ENCODE measurements around the gene GAB2. TPM values are rescaled to one million over a fixed set of nuclear protein-coding genes. Genes with fewer than 3 reads are reported as not detected.
A peak's percentile ranks its signal among the peaks of the same experiment; 100 is the strongest.

GAB2 gene
- total RNA-seq, 1 experiment from 2014 or later, result 3.3 TPM

DNA sequence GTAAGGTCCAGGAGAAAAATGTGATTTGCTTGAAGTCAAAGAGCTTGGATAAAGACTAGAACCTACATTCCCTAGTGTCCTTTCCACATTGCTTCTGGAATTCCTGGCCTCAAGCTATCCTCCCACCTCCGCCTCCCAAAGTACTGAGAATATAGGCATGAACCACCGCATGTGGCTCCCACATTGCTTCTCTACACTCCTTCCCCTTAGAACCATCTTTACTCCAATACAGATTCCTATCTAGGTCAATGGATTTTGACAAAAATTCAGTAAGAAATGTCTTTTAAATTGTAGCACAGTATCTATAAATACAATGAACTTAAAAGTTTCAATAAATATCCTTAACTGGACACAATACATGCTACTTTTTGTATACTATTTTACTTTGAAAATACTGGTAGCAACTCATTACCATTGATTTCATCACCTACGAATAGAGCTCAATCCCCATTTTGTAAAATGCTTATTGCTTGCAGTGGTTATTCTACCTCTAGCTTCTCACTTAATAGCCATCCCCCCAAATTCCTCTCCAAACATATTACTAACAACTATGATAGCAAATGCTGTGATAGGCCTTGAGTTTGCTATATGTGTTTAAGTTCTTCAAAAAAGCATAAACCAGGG, 53.4 kb downstream of the GAB2 start:
- Mint-ChIP-seq H3K27me3 (ENCODE audit: low read depth) (no peaks in the 10 kb centered on the region), H3K27ac (peak overlapping the region in 2 of 3 experiments; percentile 12 to 74; a peak in 2 of 7 replicates), H3K9me3 (no peaks in the 10 kb centered on the region), H3K4me1 (peaks cover 28 to 36% of the 10 kb centered on the region in 2 experiments), H3K4me3 (no peak overlapping the region), H3K36me3 (ENCODE audit: insufficient read depth in 1 of 3, low read depth in 3 of 3) (no peaks in the 10 kb centered on the region)
- no peak for TF ChIP-seq CTCF (conservative IDR thresholded peaks at IDR 0.05)
- no CpG with 5 or more reads among the region's 3 CpGs for WGBS (ENCODE audit: extremely low coverage, insufficient read length, low lambda C conversion rate)
- peaks cover 3% of the 10 kb centered on the region for H3K23me2 ChIP-seq (ENCODE audit: insufficient read length, low read depth, low read length, poor library complexity, severe bottlenecking)
- H4K8ac ChIP-seq (replicated peaks; ENCODE audit: insufficient read length, low read depth, low read length), result no peak overlapping the region
- H4K5ac ChIP-seq (ENCODE audit: insufficient read length, low read depth, low read length), result no peak overlapping the region
- H3K4me2 ChIP-seq (ENCODE audit: insufficient read depth, insufficient read length, low read length), result no peak overlapping the region
- H3K79me2 ChIP-seq (ENCODE audit: insufficient read depth, low read length), result no peaks in the 10 kb centered on the region
- no peak overlapping the region for H3K4ac ChIP-seq (ENCODE audit: low read depth, low read length)
- H2BK5ac ChIP-seq (ENCODE audit: insufficient read length, low read length), result no peak overlapping the region
- no peak overlapping the region for H2BK120ac ChIP-seq (ENCODE audit: low read depth, low read length, poor library complexity, severe bottlenecking)
- H3K9ac ChIP-seq (ENCODE audit: extremely low read depth, insufficient read length, low read length), result no peak overlapping the region
- H2AFZ ChIP-seq (ENCODE audit: low read length), result no peak overlapping the region
- no peak overlapping the region for H3K56ac ChIP-seq (ENCODE audit: insufficient read length, low read depth, low read length)
- no peak overlapping the region for H3K18ac ChIP-seq (ENCODE audit: insufficient read length, low read depth, low read length)
- no peaks in the 10 kb centered on the region for H3K79me1 ChIP-seq (ENCODE audit: insufficient read depth, low read depth, low read length, poor library complexity, severe bottlenecking)
- peaks cover 9% of the 10 kb centered on the region; the same call in 1 of the 2 replicates for H3K4me1 ChIP-seq (ENCODE audit: insufficient read depth, low read length)
- no peak overlapping the region for H2BK20ac ChIP-seq (ENCODE audit: low read depth, low read length, poor library complexity, severe bottlenecking)
- no peak overlapping the region for H2AK5ac ChIP-seq (ENCODE audit: insufficient read length, low read length)
- H2BK12ac ChIP-seq (ENCODE audit: insufficient read length, low read depth, low read length), result no peak overlapping the region
- no peak overlapping the region for H3K27ac ChIP-seq (ENCODE audit: insufficient read length, low read depth, low read length)
- H3K23ac ChIP-seq (ENCODE audit: insufficient read length, low read depth, low read length), result no peak overlapping the region
- no peak for DNase-seq
- no peak overlapping the region for H4K91ac ChIP-seq (ENCODE audit: insufficient read length, low read depth, low read length)
- H3K27me3 ChIP-seq (ENCODE audit: insufficient read depth, low read length), result no peaks in the 10 kb centered on the region
- H4K20me1 ChIP-seq (ENCODE audit: control insufficient read depth, insufficient read depth, insufficient read length), result no peaks in the 10 kb centered on the region
- H2BK15ac ChIP-seq (ENCODE audit: low read depth, low read length), result no peak overlapping the region
- no peaks in the 10 kb centered on the region for H3K9me3 ChIP-seq (ENCODE audit: control insufficient read depth, low read depth, low read length)
- no peak overlapping the region for H3T11ph ChIP-seq (ENCODE audit: low read length)
- no peak overlapping the region for H3K14ac ChIP-seq (ENCODE audit: insufficient read depth, low read length)

All from H9 (cell line).